NCI-H748 (cell line): ENCODE data around the gene ABCG2.
A peak's percentile ranks its signal among the peaks of the same experiment; 100 is the strongest.

ENCODE experiments used
- DNase-seq: peaks from one replicate; lab custom pipeline; 2025; ENCODE audit not compliant: unreplicated experiment; lab: John Stamatoyannopoulos, UW

ABCG2 gene

DNA sequence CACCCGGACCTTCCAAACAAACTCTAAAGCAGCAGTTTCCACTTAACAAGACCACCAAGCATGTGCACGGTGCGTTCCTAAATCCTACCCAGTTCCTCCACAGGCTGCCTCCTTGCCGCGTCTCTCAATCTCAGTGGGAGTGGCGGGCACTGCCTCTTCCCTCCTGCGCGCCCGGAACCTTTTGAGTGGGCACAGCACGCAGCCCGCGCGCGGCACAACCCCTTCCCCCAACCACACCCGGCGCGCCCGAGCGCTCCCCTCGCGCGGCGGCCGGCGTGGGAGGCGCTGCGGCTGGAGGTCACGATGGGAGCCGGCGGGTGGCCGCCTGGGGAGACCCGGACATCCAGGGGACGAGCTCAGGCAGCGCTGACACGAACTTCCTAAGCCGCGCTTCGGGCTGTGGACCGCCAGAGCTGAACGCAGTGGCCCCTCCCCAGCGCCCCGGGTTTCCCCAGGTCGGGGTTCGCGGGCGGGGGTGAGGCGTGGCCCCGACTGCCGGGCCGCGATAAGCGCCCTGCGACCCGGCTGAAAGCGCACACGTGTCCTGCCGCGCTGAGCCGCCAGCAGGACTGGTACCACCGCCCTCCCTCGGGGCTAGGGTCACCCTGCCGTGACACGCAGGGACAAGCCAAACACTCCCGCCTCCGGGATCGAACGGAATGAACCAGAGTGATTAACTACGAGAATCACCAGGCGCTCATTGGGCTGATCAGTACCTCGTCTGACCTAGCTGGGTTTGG is at the start of gene ABCG2:
TSS of gene ABCG2 (minus strand) at position 151 of the 740 bp plus-strand sequence. CDS start 18,644 bp downstream, outside the sequence.
- DNase-seq: peak; percentile 40

- no peak for DNase-seq
These were observed 49.7 kb upstream of the ABCG2 start for GRCh38 chr4:88208156-88208555.

DNA sequence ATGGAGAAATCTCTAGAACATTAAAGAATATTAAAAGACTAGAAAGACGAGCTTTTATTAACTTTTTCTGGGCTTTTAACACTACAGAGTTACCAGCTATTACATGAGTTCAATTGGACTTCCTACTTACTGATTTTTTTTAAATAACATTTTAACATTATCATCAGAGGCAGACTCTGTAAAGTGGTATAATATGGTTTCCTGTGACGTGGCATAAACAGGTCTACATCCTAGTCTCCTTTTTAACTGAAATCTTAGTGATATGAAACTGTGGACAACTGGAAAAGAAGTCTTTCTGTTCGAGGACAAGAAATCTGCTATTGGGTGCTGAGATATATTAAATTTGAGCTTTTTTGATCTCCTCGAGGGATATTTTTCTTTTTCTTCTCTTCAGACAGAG is 48.7 kb upstream of the ABCG2 start:
- no peak for DNase-seq

GRCh38 chr4:88204882-88205281 is 46.4 kb upstream of the ABCG2 start:
- DNase-seq: no peak

- DNase-seq: no peak
These were observed 44.0 kb upstream of the ABCG2 start for GRCh38 chr4:88202443-88202842.

DNA sequence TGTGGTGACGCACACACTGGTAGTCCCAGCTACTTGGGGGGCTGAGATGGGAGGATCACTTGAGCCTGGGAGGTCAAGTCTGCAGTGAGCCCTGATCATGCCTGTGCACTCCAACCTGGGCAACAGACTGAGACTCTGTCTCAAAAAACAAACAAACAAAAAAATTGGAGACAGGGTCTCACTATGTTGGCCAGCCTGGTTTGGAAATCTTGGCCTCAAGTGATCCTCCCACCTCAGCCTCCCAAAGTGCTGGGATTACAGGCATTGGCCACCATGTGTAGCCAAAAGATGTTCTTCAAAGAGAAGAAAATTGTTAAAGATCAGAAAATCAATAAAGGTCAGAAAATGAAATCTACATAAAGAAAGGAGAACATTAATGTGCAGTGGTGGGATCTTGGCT is 41.7 kb upstream of the ABCG2 start:
- no peak for DNase-seq

DNA sequence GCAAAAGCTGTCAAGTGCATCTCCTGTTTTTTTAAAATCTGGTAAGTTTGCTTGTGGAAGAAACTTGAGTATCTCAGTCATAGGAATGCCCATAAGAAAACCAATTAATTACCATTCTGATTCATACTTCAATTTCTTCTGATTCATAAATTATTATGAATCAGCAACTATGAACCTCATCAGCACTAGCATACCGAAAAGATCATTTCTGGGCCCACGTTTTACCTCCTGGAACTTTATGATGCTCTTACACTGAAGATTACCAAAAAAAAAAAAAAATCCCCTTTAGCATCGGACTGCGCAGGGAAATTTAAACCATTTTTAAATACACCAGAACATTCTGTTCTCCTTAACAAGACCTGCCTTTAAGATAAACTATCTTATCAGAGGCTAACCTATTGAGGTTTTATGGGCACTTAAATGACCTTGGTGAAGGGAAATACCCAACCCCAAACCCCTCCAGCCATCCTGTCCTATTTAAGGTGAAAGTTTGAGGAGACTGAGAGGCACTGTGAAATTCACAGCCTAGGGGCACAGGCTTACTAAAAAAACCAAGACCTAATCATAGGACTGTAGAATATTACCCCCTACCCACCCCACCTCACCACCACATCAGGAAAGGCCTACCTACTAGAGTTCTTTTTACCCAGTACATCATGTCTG is 38.2 kb upstream of the ABCG2 start:
- no peak for DNase-seq

DNA sequence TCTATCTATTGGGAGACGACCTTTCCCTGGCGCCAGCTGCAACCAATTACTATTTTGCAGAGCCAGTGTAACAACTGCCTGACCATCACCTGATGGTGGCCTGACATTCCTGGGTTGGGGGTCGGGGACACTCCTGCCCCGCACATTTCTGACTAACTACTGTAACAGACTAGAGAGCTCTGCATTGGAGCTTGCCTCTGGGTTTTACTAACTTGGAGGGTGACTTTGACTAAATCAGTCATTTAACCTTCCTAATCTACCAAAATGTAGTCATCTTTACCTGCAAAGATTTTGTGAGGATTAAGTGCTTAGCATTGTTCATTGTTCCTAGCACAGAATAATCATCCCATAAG is 37.5 kb upstream of the ABCG2 start:
- no peak for DNase-seq

- no peak for DNase-seq
These were observed 37.0 kb upstream of the ABCG2 start for GRCh38 chr4:88195328-88196012.

DNA sequence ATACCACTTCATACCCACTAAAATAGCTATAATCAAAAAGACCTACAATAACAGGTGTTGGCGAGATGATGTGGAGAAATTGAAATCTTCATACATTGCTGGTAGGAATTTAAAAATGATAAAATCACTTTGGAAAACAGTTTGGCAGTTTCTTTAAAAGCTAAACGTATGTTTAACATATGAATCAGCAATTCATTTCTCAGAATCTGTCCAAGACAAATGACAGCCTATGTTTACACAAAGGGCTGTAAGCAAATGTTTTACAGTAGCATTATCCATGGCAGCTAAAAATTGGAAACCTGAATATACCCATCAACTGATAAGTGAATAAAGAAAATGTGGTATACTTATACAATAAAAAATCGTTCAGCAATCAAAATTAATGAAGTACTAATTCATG is 33.0 kb upstream of the ABCG2 start:
- no peak for DNase-seq

- no peak for DNase-seq
These were observed 31.6 kb upstream of the ABCG2 start for GRCh38 chr4:88189881-88190585.

DNA sequence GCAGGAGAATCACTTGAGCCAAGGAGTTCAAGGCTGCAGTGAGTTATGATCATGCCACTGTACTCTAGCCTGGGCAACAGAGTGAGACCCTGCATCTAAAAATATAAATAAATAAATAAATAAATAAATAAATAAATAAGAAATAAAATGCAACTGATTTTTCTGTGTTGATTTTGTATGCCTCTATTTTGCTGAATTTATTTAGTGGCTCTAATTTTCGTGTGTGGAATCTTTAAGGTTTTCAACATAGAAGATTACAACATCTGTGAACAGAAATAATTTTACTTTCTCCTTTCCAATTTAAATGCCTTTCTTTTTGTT is 30.9 kb upstream of the ABCG2 start:
- DNase-seq: no peak

DNA sequence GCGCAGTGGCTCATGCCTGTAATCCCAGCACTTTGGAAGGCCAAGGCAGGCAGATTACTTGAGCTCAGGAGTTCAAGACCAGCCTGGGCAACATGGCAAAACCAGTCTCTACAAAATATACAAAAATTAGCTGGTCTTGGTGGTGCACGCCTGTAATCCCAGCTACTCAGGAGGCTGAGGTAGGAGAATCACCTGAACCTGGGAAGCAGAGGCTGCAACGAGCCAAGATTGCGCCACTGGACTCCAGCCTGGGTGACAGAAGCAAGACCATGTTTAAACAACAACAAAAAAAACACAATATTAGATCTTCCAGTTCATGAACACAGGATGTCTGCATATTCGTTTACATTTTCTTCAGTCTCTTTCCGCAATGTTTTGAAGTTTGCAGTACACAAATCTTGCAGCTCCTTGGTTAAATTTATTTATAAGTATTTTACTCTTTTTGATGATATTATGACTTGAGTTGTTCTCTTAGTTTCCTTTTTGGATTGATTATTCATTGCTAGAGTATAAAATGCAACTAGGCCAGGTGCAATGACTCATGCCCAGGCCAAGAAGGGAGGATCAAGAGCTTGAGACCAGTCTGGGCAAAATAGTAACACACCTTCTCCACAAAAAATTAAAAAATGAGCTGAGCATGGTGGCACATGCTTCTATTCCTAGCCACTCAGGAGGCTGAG is 30.4 kb upstream of the ABCG2 start:
- DNase-seq: no peak

DNA sequence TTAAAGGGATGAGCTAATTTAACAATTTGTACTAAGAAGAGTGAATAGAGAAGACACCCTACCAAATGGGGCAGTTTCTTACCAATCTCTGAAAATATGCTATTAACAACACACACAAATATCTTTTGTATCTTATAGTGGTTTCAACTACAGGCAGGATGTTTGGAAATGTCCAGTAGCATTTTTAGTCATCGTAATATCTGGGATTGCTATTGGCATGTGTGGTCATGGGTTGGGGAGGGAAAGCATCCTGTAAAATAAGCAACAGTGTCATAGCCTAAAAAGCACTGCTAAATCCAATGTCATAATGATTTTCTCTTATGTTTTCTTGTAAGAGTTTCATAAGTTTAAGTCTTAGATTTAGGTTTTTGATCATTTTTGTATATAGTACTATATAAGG is 29.3 kb upstream of the ABCG2 start:
- DNase-seq: no peak

DNA sequence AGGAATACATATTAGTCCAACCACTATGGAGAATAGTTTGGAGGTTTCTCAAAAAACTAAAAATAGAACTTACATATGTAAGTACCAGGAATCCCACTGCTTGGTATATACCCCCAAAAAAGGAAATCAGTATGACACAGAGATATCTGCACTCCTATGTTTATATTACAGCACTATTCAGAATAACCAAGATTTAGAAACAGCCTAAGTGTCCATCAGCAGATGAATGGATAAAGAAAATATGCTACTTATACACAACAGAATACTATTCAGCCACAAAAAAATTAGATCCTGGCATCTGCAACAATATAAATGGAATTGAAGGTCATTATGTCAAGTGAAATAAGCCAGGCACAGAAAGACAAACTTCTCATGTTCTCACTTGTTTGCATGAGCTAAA is 27.5 kb upstream of the ABCG2 start:
- no peak for DNase-seq

GRCh38 chr4:88179261-88179660 is 20.8 kb upstream of the ABCG2 start:
- no peak for DNase-seq

GRCh38 chr4:88178626-88179231 is 20.3 kb upstream of the ABCG2 start:
- DNase-seq: no peak

- no peak for DNase-seq
These were observed 19.7 kb upstream of the ABCG2 start for GRCh38 chr4:88177983-88178625.

DNA sequence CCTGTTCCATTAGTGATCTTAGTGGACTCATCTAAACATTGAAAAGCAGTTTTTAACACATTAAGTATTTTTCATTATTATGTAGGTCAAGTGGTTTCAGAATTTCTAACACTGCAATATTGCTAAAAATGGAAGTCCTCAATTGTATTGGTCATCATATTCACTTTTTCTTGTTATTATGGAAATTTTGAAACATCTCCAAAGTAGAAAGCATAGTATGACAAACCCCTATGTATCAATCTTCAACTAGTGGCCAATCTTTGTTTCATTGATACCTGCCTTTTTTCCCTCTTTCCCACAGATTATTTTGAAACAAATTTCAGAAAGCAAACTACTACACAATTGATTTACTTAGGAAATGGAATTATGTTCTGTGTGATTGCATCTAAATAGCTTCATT is 14.5 kb upstream of the ABCG2 start:
- DNase-seq: no peak

- no peak for DNase-seq
These were observed 12.8 kb upstream of the ABCG2 start for GRCh38 chr4:88171206-88171605.
